Muscle layer of duodenum (tissue), 2 donors: ENCODE results near the gene RNF114.
"Not testable (repeated sequence)": the region's sequence is repeated elsewhere in the genome, so short reads cannot be mapped to it uniquely, and the experiment has no call there.

Experiments used
- H3K27ac ChIP-seq: one replicate; pipeline ENCODE4 v1.7.0; 2013; ENCODE audit warnings: mild to moderate bottlenecking, low read length
- H3K27me3 ChIP-seq: one replicate; pipeline ENCODE4 v1.7.0; 2013; ENCODE audit warnings: low read depth, mild to moderate bottlenecking, control low read depth, low read length
- H3K36me3 ChIP-seq, 2 donors: one replicate each; pipeline ENCODE4 v1.7.0; 2013; ENCODE audit warnings: low read length in 2 of 2, control low read depth in 1 of 2, mild to moderate bottlenecking in 1 of 2; ENCODE audit not compliant: insufficient read depth in 2 of 2, control insufficient read depth in 1 of 2
- H3K4me1 ChIP-seq, 2 donors: one replicate each; pipeline ENCODE4 v1.7.0; 2013; ENCODE audit warnings: low read length in 2 of 2, mild to moderate bottlenecking in 2 of 2, control low read depth in 1 of 2, moderate library complexity in 1 of 2; ENCODE audit not compliant: insufficient read depth in 2 of 2, control insufficient read depth in 1 of 2
- H3K4me3 ChIP-seq, 2 donors: one replicate each; pipeline ENCODE4 v1.7.0; 2013; ENCODE audit warnings: low read length in 2 of 2, low read depth in 1 of 2, mild to moderate bottlenecking in 1 of 2
- H3K9me3 ChIP-seq, 2 donors: one replicate each; pipeline ENCODE4 v1.7.0; 2013; ENCODE audit warnings: low read length in 2 of 2, control low read depth in 1 of 2, mild to moderate bottlenecking in 1 of 2; ENCODE audit not compliant: control insufficient read depth in 1 of 2
- donor health status: healthy.

The RNF114 gene

DNA sequence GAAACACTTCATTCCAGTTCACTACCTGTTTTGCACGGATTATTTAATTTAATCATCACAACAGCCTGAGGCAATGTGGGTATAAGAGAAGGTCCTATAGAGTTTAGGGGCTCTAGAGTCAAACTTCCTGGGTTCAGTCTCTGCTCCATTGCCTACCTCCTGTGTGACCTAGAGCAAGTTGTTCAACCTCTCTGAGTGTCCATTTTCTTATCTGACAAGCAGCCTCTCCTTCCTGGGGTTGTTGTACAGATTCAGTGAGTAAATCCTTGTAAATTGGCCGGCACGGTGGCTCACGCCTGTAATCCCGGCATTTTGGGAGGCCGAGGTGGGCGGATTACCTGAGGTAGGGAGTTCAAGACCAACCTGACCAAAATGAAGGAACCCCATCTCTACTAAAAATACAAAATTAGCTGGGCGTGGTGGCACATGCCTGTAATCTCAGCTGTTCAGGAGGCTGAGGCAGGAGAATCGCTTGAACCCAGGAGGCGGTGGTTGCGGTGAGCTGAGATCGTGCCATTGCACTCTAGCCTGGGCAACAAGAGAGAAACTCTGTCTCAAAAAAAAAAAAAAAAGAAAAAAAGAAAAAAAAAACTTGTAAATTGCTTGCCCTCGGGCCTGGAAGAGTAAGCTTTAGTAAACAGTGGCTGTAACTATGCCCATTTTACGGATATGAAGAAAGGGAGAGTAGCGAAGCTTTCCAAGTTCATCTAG, 62.4 kb downstream of the RNF114 start:
- H3K27ac ChIP-seq, H3K4me3 ChIP-seq, H3K36me3 ChIP-seq, H3K9me3 ChIP-seq, H3K4me1 ChIP-seq, H3K27me3 ChIP-seq: not testable (repeated sequence)

DNA sequence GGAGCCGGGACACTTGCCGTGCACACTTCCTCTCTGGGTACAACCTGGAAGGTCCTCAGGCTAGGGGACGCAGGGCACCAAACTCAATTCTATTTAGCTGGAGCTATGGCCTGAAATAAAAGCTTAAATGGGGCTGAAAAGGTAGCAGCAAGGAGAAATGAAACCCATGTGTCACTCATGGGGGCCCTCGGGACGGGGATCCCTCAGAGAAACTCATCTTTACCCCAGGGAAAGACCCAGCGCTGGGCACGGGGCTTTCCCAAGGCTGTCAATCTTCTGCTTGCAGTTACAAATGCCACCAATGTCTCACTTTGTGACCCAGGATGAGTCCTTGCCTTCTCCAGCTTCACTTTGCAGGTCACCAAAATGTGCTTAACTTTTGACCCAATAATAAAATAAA, 63.1 kb downstream of the RNF114 start:
- H3K9me3 ChIP-seq = no peaks in the 10 kb centered on the region
- H3K4me3 ChIP-seq = no peak overlapping the region
- H3K4me1 ChIP-seq = no peaks in the 10 kb centered on the region
- H3K27me3 ChIP-seq = no peaks in the 10 kb centered on the region
- no peaks in the 10 kb centered on the region for H3K36me3 ChIP-seq
- no peak overlapping the region for H3K27ac ChIP-seq

DNA sequence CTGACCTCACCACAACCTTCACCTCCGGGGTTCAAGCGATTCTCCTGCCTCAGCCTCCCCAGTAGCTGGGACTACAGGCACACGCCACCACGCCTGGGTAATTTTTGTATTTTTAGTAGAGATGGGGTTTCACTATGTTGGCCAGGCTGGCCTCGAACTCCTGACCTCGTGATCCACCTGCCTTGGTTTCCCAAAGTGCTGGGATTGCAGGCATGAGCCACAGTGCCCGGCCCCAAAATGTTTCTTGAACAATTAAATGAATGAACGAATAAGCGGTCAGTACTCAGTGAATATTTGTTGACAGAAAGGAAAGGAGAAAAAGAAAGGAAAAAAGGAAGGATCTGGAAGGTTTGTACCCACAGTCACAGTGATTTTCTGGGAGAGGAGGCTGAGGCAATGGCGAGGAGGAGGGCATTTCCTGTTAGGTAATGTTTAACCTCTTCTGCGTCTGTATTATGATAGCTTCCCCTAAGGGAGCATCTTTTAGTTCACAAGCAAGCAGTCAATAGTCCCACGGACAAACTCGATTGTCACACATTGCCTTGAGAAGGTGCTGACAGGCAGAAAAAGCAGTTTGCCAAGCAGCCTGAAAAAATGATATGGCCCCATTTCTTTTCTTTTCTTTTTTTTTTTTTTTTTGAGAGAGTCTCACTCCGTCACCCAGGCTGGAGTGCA, 64.5 kb downstream of the RNF114 start:
- H3K4me3 ChIP-seq, H3K9me3 ChIP-seq, H3K4me1 ChIP-seq, H3K36me3 ChIP-seq, H3K27ac ChIP-seq, H3K27me3 ChIP-seq: not testable (repeated sequence)

DNA sequence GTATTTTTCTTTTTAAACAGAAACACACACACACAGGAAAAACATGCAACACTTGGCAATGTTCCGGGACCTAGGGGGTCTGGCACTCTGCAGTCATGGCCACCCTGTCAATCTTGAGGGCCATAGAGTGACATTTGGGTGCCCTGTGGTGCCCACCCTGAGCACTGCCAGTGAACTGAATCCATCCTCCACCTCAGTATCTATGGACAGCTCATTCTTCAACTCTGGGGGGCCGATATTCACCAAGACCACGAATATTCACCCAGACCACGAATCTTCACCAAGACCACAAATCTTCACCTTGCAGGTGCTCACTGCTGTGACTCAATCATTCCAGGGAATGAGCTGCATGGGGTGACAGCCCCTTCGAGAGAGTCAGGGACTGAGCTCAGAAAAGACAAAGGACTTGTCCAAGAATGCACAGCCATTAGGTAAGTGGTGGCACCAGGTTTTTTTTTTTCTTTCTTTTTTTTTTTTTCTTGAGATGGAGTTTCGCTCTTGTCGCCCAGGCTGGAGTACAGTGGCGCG, 65.7 kb downstream of the RNF114 start:
- Histone ChIP-seq H3K4me3 (no peak overlapping the region), H3K27ac (no peak overlapping the region), H3K4me1 (no peaks in the 10 kb centered on the region)

DNA sequence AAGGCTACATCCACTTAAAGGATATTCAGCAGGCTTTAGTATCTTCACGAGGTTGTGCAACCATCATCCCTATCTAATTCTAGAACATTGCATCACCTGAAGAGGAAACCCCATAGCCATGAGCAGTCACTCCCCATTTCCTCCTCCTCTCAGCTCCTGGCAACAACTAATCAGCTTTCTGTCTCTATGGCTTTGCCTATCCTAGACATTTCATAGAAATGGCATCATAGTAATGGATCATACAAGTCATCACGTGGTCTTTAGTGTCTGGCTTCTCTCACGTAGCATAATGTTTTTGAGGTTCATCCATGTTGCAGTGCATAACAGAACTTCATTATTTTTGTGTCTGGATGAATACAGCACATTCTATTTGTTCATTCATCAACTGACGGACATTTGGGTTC, 67.1 kb downstream of the RNF114 start:
- H3K36me3 ChIP-seq = no peaks in the 10 kb centered on the region
- H3K27me3 ChIP-seq = no peaks in the 10 kb centered on the region
- no peaks in the 10 kb centered on the region for H3K9me3 ChIP-seq
- H3K4me1 ChIP-seq = no peaks in the 10 kb centered on the region
- no peak overlapping the region for H3K4me3 ChIP-seq
- no peak overlapping the region for H3K27ac ChIP-seq

More for the DNA sequence above, 65.7 kb downstream of the RNF114 start:
- Histone ChIP-seq H3K27me3 (no peaks in the 10 kb centered on the region), H3K9me3 (no peaks in the 10 kb centered on the region), H3K36me3 (no peaks in the 10 kb centered on the region)
